Progenitor cell of endocrine pancreas (in vitro differentiated cells): ENCODE data around the gene GLP2R. TPM values are rescaled to one million over a fixed set of nuclear protein-coding genes. Genes with fewer than 3 reads are reported as not detected.

Source experiments
- DNase-seq: peaks from one replicate; pipeline ENCODE4 v3.0.0; 2021; ENCODE audit warnings: low spot score; ENCODE audit not compliant: unreplicated experiment
- H3K27ac Mint-ChIP-seq: 2 replicates; pipeline ENCODE4 v1.8.0; 2021; ENCODE audit warnings: mild to moderate bottlenecking, moderate library complexity, mixed read lengths
- H3K27me3 Mint-ChIP-seq: 2 replicates; pipeline ENCODE4 v1.8.0; 2021; ENCODE audit warnings: mixed read lengths
- H3K36me3 Mint-ChIP-seq: 2 replicates; pipeline ENCODE4 v1.8.0; 2022; ENCODE audit warnings: mixed read lengths; ENCODE audit not compliant: insufficient read depth
- H3K4me1 Mint-ChIP-seq: 2 replicates; pipeline ENCODE4 v1.8.0; 2021; ENCODE audit warnings: low read depth, mixed read lengths
- H3K4me3 Mint-ChIP-seq: 2 replicates; pipeline ENCODE4 v1.8.0; 2021; ENCODE audit warnings: low read depth, mild to moderate bottlenecking, moderate library complexity, mixed read lengths
- H3K9me3 Mint-ChIP-seq: 2 replicates; pipeline ENCODE4 v1.8.0; 2021; ENCODE audit warnings: low read depth, mixed read lengths
- CTCF ChIP-seq: fragments of 200-600 bp; sonication (generic); IDR thresholded peaks from one replicate; pipeline ENCODE4 v1.5.0; 2021; ENCODE audit warnings: antibody characterized with exemption, mild to moderate bottlenecking; ENCODE audit not compliant: unreplicated experiment
- total RNA-seq: library from RNA; stranded (reverse); gene quantifications from 2 replicates; pipeline ENCODE4 v1.2.1, GENCODE V29; 2021

Gene GLP2R
- total RNA-seq, 1 donor from 2014 or later: not detected

DNA sequence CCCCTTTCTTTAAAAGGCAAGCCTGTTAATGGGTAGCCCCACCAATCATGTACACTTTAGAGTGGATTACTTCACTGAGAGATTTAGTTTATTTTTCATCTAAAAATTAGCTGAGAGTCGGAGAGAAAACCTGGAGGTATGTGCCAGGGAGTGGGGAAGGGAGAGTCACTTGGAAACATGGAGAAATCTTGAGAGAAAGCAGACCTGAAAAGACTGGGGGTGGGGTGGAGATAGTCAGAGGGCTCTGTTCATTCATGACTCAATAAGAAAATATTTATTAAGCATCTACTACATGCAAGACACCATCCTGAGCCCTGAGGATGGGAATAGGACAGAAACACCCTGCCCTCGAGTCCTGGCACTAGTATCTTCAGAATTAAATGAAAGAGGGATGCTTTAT lies 106.8 kb downstream of the GLP2R start:
- no peak overlapping the region for H3K4me3 Mint-ChIP-seq
- H3K9me3 Mint-ChIP-seq: no peaks in the 10 kb centered on the region
- H3K4me1 Mint-ChIP-seq: peaks cover 1% of the 10 kb centered on the region
- no peaks in the 10 kb centered on the region for H3K36me3 Mint-ChIP-seq
- peaks cover 21% of the 10 kb centered on the region for H3K27me3 Mint-ChIP-seq
- DNase-seq: no peak
- TF ChIP-seq CTCF: no peak
- H3K27ac Mint-ChIP-seq: no peak overlapping the region

GRCh38 chr17:9934331-9934730 lies 108.6 kb downstream of the GLP2R start:
- no peak for DNase-seq
- Mint-ChIP-seq H3K27me3 (peaks cover 17% of the 10 kb centered on the region), H3K4me3 (no peak overlapping the region), H3K4me1 (no peaks in the 10 kb centered on the region), H3K36me3 (no peaks in the 10 kb centered on the region), H3K9me3 (no peaks in the 10 kb centered on the region), H3K27ac (no peak overlapping the region)
- no peak for TF ChIP-seq CTCF

- Mint-ChIP-seq H3K27me3 (peaks cover 13% of the 10 kb centered on the region), H3K27ac (no peak overlapping the region), H3K36me3 (no peaks in the 10 kb centered on the region), H3K4me1 (no peaks in the 10 kb centered on the region), H3K9me3 (no peaks in the 10 kb centered on the region), H3K4me3 (no peak overlapping the region)
- no peak for DNase-seq
- TF ChIP-seq CTCF: no peak
These were observed 109.7 kb downstream of the GLP2R start for GRCh38 chr17:9935408-9935807.

DNA sequence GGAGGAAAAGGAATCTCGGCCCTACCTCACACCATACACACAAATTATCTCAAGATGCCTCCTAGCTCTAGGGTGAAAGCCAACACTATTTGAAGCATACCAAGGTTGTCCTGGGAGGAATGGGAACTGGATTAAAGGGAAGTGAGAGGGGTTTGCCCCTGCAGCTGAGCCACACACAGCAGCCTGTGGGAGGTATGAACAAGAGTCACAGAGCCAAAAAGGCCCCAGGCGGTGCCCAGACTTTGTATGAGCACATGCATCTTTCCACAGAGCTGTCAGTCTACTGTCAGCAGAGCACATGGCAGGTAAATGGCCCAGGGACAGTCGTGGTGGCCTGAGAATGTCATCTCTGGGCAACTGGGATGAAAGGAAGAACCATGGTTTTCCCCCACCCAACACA lies 110.4 kb downstream of the GLP2R start:
- TF ChIP-seq CTCF: no peak
- Mint-ChIP-seq H3K9me3 (no peaks in the 10 kb centered on the region), H3K27ac (no peak overlapping the region), H3K4me1 (no peaks in the 10 kb centered on the region), H3K27me3 (peaks cover 11% of the 10 kb centered on the region), H3K4me3 (no peak overlapping the region), H3K36me3 (no peaks in the 10 kb centered on the region)
- no peak for DNase-seq

DNA sequence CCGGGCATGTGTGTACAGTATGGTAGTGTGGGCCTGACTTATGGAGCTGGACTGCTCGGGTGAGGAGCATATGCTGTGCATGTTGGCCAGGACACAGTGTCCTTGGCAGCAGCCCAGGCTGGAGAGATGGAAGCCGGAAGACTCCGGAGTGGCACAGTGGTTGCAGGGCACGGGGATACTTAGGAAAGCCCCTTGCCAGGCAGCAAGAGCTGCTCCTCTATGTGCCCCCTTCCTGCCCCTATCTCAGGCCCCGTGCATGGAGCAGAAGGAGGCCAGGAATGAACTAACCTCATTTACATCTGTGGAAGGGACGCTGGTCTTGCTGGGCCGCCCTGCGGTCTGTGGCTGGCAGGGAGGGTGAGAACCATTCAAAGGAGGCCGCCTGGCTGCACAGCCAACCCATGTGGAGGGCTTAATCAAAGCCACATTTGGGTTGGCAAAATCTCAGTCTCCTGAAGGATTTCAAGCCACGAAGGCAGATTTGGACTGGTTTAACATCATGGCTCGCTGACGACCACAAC lies 111.6 kb downstream of the GLP2R start:
- Mint-ChIP-seq H3K27ac (no peak overlapping the region), H3K27me3 (peaks cover 3% of the 10 kb centered on the region), H3K4me1 (no peaks in the 10 kb centered on the region), H3K4me3 (no peak overlapping the region), H3K36me3 (no peaks in the 10 kb centered on the region), H3K9me3 (no peaks in the 10 kb centered on the region)
- DNase-seq: no peak
- TF ChIP-seq CTCF: no peak
